ENCODE measurements around the gene PRKCB. TPM values are rescaled to one million over a fixed set of nuclear protein-coding genes. Genes with fewer than 3 reads are reported as not detected.

The PRKCB gene
- total RNA-seq, 1 donor from 2014 or later = 28.7 TPM

- TF ChIP-seq, protein P1, sequence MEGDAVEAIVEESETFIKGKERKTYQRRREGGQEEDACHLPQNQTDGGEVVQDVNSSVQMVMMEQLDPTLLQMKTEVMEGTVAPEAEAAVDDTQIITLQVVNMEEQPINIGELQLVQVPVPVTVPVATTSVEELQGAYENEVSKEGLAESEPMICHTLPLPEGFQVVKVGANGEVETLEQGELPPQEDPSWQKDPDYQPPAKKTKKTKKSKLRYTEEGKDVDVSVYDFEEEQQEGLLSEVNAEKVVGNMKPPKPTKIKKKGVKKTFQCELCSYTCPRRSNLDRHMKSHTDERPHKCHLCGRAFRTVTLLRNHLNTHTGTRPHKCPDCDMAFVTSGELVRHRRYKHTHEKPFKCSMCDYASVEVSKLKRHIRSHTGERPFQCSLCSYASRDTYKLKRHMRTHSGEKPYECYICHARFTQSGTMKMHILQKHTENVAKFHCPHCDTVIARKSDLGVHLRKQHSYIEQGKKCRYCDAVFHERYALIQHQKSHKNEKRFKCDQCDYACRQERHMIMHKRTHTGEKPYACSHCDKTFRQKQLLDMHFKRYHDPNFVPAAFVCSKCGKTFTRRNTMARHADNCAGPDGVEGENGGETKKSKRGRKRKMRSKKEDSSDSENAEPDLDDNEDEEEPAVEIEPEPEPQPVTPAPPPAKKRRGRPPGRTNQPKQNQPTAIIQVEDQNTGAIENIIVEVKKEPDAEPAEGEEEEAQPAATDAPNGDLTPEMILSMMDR (IDR thresholded peaks at IDR 0.05; ENCODE audit: unreplicated experiment) = no peak
- Mint-ChIP-seq H3K36me3 (ENCODE audit: low read depth, unreplicated experiment) (peaks cover 8% of the 10 kb centered on the region), H3K27ac (ENCODE audit: unreplicated experiment) (no peak overlapping the region), H3K4me3 (ENCODE audit: unreplicated experiment) (no peak overlapping the region), H3K4me1 (ENCODE audit: unreplicated experiment) (no peaks in the 10 kb centered on the region), H3K9me3 (ENCODE audit: unreplicated experiment) (no peaks in the 10 kb centered on the region), H3K27me3 (ENCODE audit: unreplicated experiment) (peaks cover 2% of the 10 kb centered on the region)
- no peak for DNase-seq (ENCODE audit: low spot score)
These were observed 338.7 kb downstream of the PRKCB start for GRCh38 chr16:24174504-24174903.

GRCh38 chr16:24174957-24175356 is 339.2 kb downstream of the PRKCB start:
- H3K4me3 Mint-ChIP-seq (ENCODE audit: unreplicated experiment) = no peak overlapping the region
- no peaks in the 10 kb centered on the region for H3K4me1 Mint-ChIP-seq (ENCODE audit: unreplicated experiment)
- TF ChIP-seq, protein P1 (IDR thresholded peaks at IDR 0.05; ENCODE audit: unreplicated experiment) = no peak
- H3K27me3 Mint-ChIP-seq (ENCODE audit: unreplicated experiment) = peaks cover 2% of the 10 kb centered on the region
- H3K36me3 Mint-ChIP-seq (ENCODE audit: low read depth, unreplicated experiment) = peaks cover 7% of the 10 kb centered on the region
- DNase-seq (ENCODE audit: low spot score) = no peak
- no peaks in the 10 kb centered on the region for H3K9me3 Mint-ChIP-seq (ENCODE audit: unreplicated experiment)
- no peak overlapping the region for H3K27ac Mint-ChIP-seq (ENCODE audit: unreplicated experiment)

GRCh38 chr16:24178496-24178895 is 342.7 kb downstream of the PRKCB start:
- no peaks in the 10 kb centered on the region for H3K9me3 Mint-ChIP-seq (ENCODE audit: unreplicated experiment)
- no peaks in the 10 kb centered on the region for H3K27me3 Mint-ChIP-seq (ENCODE audit: unreplicated experiment)
- no peak overlapping the region for H3K4me3 Mint-ChIP-seq (ENCODE audit: unreplicated experiment)
- peaks cover 7% of the 10 kb centered on the region for H3K36me3 Mint-ChIP-seq (ENCODE audit: low read depth, unreplicated experiment)
- TF ChIP-seq, protein P1 (IDR thresholded peaks at IDR 0.05; ENCODE audit: unreplicated experiment) = no peak
- no peak overlapping the region for H3K27ac Mint-ChIP-seq (ENCODE audit: unreplicated experiment)
- DNase-seq (ENCODE audit: low spot score) = peak; percentile 48
- no peaks in the 10 kb centered on the region for H3K4me1 Mint-ChIP-seq (ENCODE audit: unreplicated experiment)

DNA sequence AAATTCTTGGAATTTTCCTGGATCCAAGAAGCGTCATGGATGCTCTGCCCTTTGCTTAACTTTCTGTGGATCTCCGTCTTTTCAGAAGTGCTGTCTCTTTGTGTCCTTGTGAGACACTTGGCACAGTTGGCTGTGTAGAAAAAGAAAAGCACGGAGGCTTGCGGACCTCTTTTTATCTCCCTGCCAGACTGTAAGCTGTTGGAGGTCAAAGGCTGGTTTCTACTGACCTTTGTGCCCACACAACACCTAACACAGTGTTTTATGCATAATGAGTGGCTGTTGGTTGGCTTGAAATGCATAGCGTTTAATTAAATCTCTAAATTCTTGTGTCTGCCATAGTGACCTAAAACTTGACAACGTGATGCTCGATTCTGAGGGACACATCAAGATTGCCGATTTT is 344.7 kb downstream of the PRKCB start:
- peaks cover 4% of the 10 kb centered on the region for H3K36me3 Mint-ChIP-seq (ENCODE audit: low read depth, unreplicated experiment)

GRCh38 chr16:24188021-24188542 is 352.3 kb downstream of the PRKCB start:
- peaks cover 2% of the 10 kb centered on the region for H3K27me3 Mint-ChIP-seq (ENCODE audit: unreplicated experiment)
- no peak overlapping the region for H3K27ac Mint-ChIP-seq (ENCODE audit: unreplicated experiment)
- DNase-seq (ENCODE audit: low spot score) = no peak
- no peak overlapping the region for H3K4me3 Mint-ChIP-seq (ENCODE audit: unreplicated experiment)
- H3K36me3 Mint-ChIP-seq (ENCODE audit: low read depth, unreplicated experiment) = no peaks in the 10 kb centered on the region
- TF ChIP-seq, protein P1 (IDR thresholded peaks at IDR 0.05; ENCODE audit: unreplicated experiment) = no peak
- H3K4me1 Mint-ChIP-seq (ENCODE audit: unreplicated experiment) = peaks cover 9% of the 10 kb centered on the region
- no peaks in the 10 kb centered on the region for H3K9me3 Mint-ChIP-seq (ENCODE audit: unreplicated experiment)

More for the DNA sequence above, 344.7 kb downstream of the PRKCB start:
- TF ChIP-seq, protein P1 (IDR thresholded peaks at IDR 0.05; ENCODE audit: unreplicated experiment) = no peak
- Mint-ChIP-seq H3K4me1 (ENCODE audit: unreplicated experiment) (no peaks in the 10 kb centered on the region), H3K4me3 (ENCODE audit: unreplicated experiment) (no peak overlapping the region), H3K27me3 (ENCODE audit: unreplicated experiment) (no peaks in the 10 kb centered on the region), H3K27ac (ENCODE audit: unreplicated experiment) (no peak overlapping the region), H3K9me3 (ENCODE audit: unreplicated experiment) (no peaks in the 10 kb centered on the region)
- no peak for DNase-seq (ENCODE audit: low spot score)
